ENCODE data around the gene PTRHD1. TPM values are rescaled to one million over a fixed set of nuclear protein-coding genes. Genes with fewer than 3 reads are reported as not detected.

Gene PTRHD1
- total RNA-seq (10 to 100 TPM; 12.6 to 37.1 (median 31.1) TPM), polyA plus RNA-seq (10 to 100 TPM; 17.4 to 19.7 TPM)
- long read RNA-seq, donor 1, transcript PTRHD1-201 (2 exons, 1,105 nt): major isoform, 29 of 29 reads
- long read RNA-seq, donor 1, partial matches to known transcripts: 0 of 29 reads
- long read RNA-seq, donor 1, other reads (novel, unspliced or antisense): 0 of 29 reads
- long read RNA-seq, donor 2, transcript PTRHD1-201 (2 exons, 1,105 nt): major isoform, 12 of 12 reads
- long read RNA-seq, donor 2, partial matches to known transcripts: 0 of 12 reads
- long read RNA-seq, donor 2, other reads (novel, unspliced or antisense): 0 of 12 reads
- long read RNA-seq, donor 3, transcript PTRHD1-201 (2 exons, 1,105 nt): major isoform, 21 of 22 reads
- long read RNA-seq, donor 3, partial matches to known transcripts: 0 of 22 reads
- long read RNA-seq, donor 3, other reads (novel, unspliced or antisense): 1 of 22 reads

- Histone ChIP-seq H3K4me1 (peaks cover 0 to 25% (median 5%) of the 10 kb centered on the region in 12 donors), H3K4me3 (peak within 1 kb of the TSS; percentile 30 to 97 (median 74)), H3K27ac (peak within 1 kb of the TSS; percentile 90 to 100 (median 98)), H3K27me3 (no peaks in the 10 kb centered on the region), H3K9me3 (no peaks in the 10 kb centered on the region), H3K36me3 (peaks cover 0 to 14% (median 5%) of the 10 kb centered on the region in 9 donors)
- DNase-seq: peak; percentile 95 to 98 (median 97)
- peak; percentile 98 to 99 (median 99) for ATAC-seq
- intact Hi-C loops (cut with DNase I): loop anchor here in 2 of 10 donors (2.0 to 5.0 kb wide), 4 partner anchors 34 to 302 kb away; partner anchors contain the start of genes NCOA1 (in 2 of the 2) and DNAJC27 (in 1 of the 2)
- TF ChIP-seq CTCF (IDR thresholded peaks at IDR 0.05): peak; percentile 40 to 73 (median 62)
- peak in 1 of 2 donors; percentile 62 for TF ChIP-seq POLR2A (IDR thresholded peaks at IDR 0.05)
- 0 to 1% (median 0%) methylated on average over 26 to 74 of the region's 74 CpGs for WGBS, 4 donors
Observed at GRCh38 chr2:24792874-24793760, at the start of gene PTRHD1, which contains the start of gene CENPO. PTRHD1 (minus strand) TSS chr2:24793391; CDS start chr2:24793377, 14 bp downstream. CENPO (plus strand) TSS chr2:24793425; CDS start chr2:24793920, 495 bp downstream.

- Histone ChIP-seq H3K4me3 (no peak overlapping the region), H3K4me1 (no peaks in the 10 kb centered on the region), H3K27ac (no peak overlapping the region), H3K36me3 (peaks cover 0 to 21% (median 0%) of the 10 kb centered on the region in 9 donors), H3K27me3 (no peaks in the 10 kb centered on the region), H3K9me3 (no peaks in the 10 kb centered on the region)
- 95 to 96% (median 95%) methylated on average over 32 to 39 of the region's 39 CpGs for WGBS, 4 donors
- no peak for ATAC-seq
- peak in 1 of 5 donors; percentile 12 for DNase-seq
- intact Hi-C loops (cut with DNase I): no loop called here
- no peak for TF ChIP-seq CTCF (IDR thresholded peaks at IDR 0.05)
- TF ChIP-seq POLR2A (IDR thresholded peaks at IDR 0.05): no peak
Observed at GRCh38 chr2:24842081-24843050, 49.2 kb upstream of the PTRHD1 start.

GRCh38 chr2:24840962-24841945, 48.1 kb upstream of the PTRHD1 start:
- Histone ChIP-seq H3K27me3 (no peaks in the 10 kb centered on the region), H3K36me3 (peaks cover 0 to 29% (median 3%) of the 10 kb centered on the region in 9 donors), H3K27ac (no peak overlapping the region), H3K4me1 (no peaks in the 10 kb centered on the region), H3K4me3 (no peak overlapping the region), H3K9me3 (no peaks in the 10 kb centered on the region)
- intact Hi-C loops (cut with DNase I): no loop called here
- peak in 1 of 5 donors; percentile 23 for DNase-seq
- TF ChIP-seq POLR2A (IDR thresholded peaks at IDR 0.05) (no peak), CTCF (IDR thresholded peaks at IDR 0.05) (no peak)
- no peak for ATAC-seq
- 84 to 93% (median 91%) methylated on average over 26 of the region's 26 CpGs for WGBS, 4 donors
